CD4-positive, alpha-beta memory T cell (primary cell): Measurements from ENCODE around the gene SLAMF9. TPM values are rescaled to one million over a fixed set of nuclear protein-coding genes. Genes with fewer than 3 reads are reported as not detected.

Source experiments
- CTCF ChIA-PET: fragments of 350-600 bp; sonication (Branson Sonifier 250); formaldehyde crosslinking; loops from one replicate; lab custom pipeline; 2021; ENCODE audit warnings: inconsistent platforms; ENCODE audit not compliant: partially characterized antibody; lab: Charles Lee
- POLR2A ChIA-PET: fragments of 350-600 bp; sonication (Branson Sonifier 250); formaldehyde crosslinking; loops from one replicate; lab custom pipeline; 2021; ENCODE audit not compliant: partially characterized antibody; lab: Charles Lee
- DNase-seq, 5 donors: peaks; one replicate each; pipeline versions ENCODE4 v3.0.0 to v3.0.0-alpha.2; 2020 to 2022; ENCODE audit warnings: mixed read lengths in 1 of 5
- H3K27ac ChIP-seq: one replicate; pipeline ENCODE4 v1.7.0; 2013; ENCODE audit warnings: low read depth, low read length
- H3K27me3 ChIP-seq: 2 replicates; pipeline ENCODE4 v1.7.0; 2013; ENCODE audit warnings: mild to moderate bottlenecking, low read length, moderate library complexity; ENCODE audit not compliant: insufficient read depth
- H3K36me3 ChIP-seq: 2 replicates; pipeline ENCODE4 v1.7.0; 2013; ENCODE audit warnings: mild to moderate bottlenecking, low read length, moderate library complexity; ENCODE audit not compliant: insufficient read depth
- H3K4me1 ChIP-seq: 2 replicates; pipeline ENCODE4 v1.7.0; 2013; ENCODE audit warnings: mild to moderate bottlenecking, low read length, moderate library complexity; ENCODE audit not compliant: insufficient read depth
- H3K4me3 ChIP-seq, 2 donors: one replicate each; pipeline ENCODE4 v1.7.0; 2013; ENCODE audit warnings: low read length in 2 of 2, mild to moderate bottlenecking in 1 of 2
- H3K9me3 ChIP-seq, 2 donors: one replicate each; pipeline ENCODE4 v1.7.0; 2013; ENCODE audit warnings: low read length in 2 of 2, control low read depth in 1 of 2; ENCODE audit not compliant: control insufficient read depth in 1 of 2
- H3K27ac Mint-ChIP-seq, 7 donors: one replicate each; pipeline ENCODE4 v1.8.0; 2020 to 2021; ENCODE audit warnings: mixed read lengths in 7 of 7, mild to moderate bottlenecking in 6 of 7, inconsistent platforms in 3 of 7, moderate library complexity in 3 of 7
- H3K27me3 Mint-ChIP-seq, 2 donors: one replicate each; pipeline ENCODE4 v1.8.0; 2020 to 2021; ENCODE audit warnings: mixed read lengths in 2 of 2
- H3K36me3 Mint-ChIP-seq, 2 donors: one replicate each; pipeline ENCODE4 v1.8.0; 2020 to 2021; ENCODE audit warnings: mixed read lengths in 2 of 2, inconsistent platforms in 1 of 2, mild to moderate bottlenecking in 1 of 2
- H3K4me1 Mint-ChIP-seq, 4 donors: one replicate each; pipeline ENCODE4 v1.8.0; 2020 to 2021; ENCODE audit warnings: mixed read lengths in 4 of 4, mild to moderate bottlenecking in 1 of 4
- H3K4me3 Mint-ChIP-seq, 8 donors: one replicate each; pipeline ENCODE4 v1.8.0; 2020 to 2021; ENCODE audit warnings: mixed read lengths in 8 of 8, mild to moderate bottlenecking in 7 of 8, moderate library complexity in 6 of 8, inconsistent platforms in 3 of 8
- H3K9me3 Mint-ChIP-seq, 8 donors: one replicate each; pipeline ENCODE4 v1.8.0; 2020 to 2021; ENCODE audit warnings: mixed read lengths in 8 of 8, mild to moderate bottlenecking in 5 of 8, inconsistent platforms in 3 of 8, moderate library complexity in 1 of 8
- intact Hi-C: fragments of 100-400 bp; cut with micrococcal nuclease; formaldehyde crosslinking; loops from one replicate; pipeline ENCODE4 v1.15.1; 2023
- polyA plus RNA-seq, 2 donors: library from polyadenylated mRNA; unstranded; fragments of 300-500 nt; fragmentation: Illumina TruSeq; gene quantifications; one replicate each; pipeline ENCODE4 v1.2.3, GENCODE V29; 2021
- total RNA-seq, 2 experiments: library from RNA; stranded (reverse); gene quantifications; one replicate each; pipeline ENCODE4 v1.2.3, GENCODE V29; 2021

SLAMF9 gene
- total and polyA plus RNA-seq, 4 experiments from 2014 or later: not detected

DNA sequence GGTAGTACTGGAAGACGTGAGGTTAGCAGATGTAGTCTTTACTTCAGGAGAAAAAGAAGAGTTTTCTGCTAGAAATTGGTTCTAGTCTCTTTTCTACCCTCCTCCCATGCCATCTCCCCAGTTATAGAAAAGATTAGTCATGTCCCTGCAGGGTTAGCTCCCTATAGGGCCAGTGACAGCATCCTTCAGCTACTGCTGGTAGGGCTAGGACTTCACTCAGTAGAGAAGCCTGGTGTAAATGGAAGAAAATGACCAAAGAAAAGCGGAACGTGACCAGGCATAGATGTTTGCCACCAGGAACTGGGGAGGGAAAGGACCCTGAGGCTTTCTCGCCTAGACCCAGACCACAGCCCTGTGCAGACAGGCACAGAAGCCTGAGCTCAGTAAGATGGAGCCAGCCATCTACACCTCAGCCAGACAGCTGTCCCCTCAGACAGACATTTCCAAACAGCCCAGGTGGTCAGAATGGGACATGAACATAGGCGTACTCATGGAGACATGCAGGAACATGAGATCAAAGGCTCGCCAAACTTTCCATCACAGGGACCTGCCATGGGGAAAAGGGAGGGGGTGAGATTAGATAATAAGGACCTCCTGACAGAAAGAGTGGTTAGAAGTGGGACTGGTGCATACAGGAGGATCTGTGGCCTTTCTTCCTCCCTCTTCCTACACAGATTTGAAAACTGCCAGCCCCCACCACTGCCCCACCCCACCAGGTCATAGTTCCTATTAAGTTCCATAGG lies 23.5 kb upstream of the SLAMF9 start:
- Mint-ChIP-seq H3K9me3 (no peaks in the 10 kb centered on the region), H3K36me3 (no peaks in the 10 kb centered on the region), H3K27ac (no peak overlapping the region), H3K4me3 (no peak overlapping the region), H3K4me1 (no peaks in the 10 kb centered on the region), H3K27me3 (peaks cover 15 to 21% of the 10 kb centered on the region in 2 donors)
- no peak overlapping the region for H3K4me3 ChIP-seq
- no peaks in the 10 kb centered on the region for H3K4me1 ChIP-seq
- H3K27me3 ChIP-seq: no peaks in the 10 kb centered on the region
- no peaks in the 10 kb centered on the region for H3K36me3 ChIP-seq
- ChIA-PET POLR2A (no interaction called here), CTCF (interaction anchor here (1.3 kb wide), 1 partner anchor 30 kb away, joined by 4 read pairs; no protein-coding TSS in a partner anchor)
- no peak for DNase-seq
- no peak overlapping the region for H3K27ac ChIP-seq
- no peaks in the 10 kb centered on the region for H3K9me3 ChIP-seq
- intact Hi-C loops: no loop called here

DNA sequence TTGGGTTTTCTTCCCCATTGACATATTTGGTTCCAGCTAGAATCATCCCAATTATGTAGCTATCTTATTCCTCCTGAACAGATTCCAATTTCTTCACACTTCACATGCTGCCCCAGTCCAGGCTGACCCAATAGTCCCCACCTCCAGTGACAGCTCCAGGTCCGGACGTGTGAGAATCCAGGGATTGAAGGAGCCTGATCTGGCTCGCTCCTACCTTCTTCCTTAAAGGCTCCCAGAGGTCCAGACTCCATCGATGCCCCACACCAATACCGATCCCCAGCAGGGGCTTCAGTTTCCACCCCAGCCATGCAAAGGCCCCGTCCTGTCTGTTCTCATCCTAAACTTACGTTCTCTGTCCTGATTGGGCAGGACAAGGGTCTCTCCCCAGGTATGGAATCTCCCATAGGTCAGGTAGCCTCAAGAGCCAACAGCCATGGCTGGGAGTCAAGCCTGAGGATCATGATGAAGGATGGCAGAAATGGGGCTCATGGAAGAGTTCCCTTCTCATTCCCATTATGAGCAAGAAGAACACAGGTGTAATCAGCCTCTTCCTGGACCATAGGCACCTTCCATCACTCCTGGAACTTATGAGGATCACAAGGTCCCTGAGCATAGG lies 20.4 kb upstream of the SLAMF9 start:
- Histone ChIP-seq H3K4me1 (no peaks in the 10 kb centered on the region), H3K9me3 (no peaks in the 10 kb centered on the region), H3K27ac (no peak overlapping the region), H3K4me3 (no peak overlapping the region), H3K27me3 (no peaks in the 10 kb centered on the region), H3K36me3 (no peaks in the 10 kb centered on the region)
- ChIA-PET POLR2A (no interaction called here), CTCF (no interaction called here)
- DNase-seq: no peak
- H3K36me3 Mint-ChIP-seq: no peaks in the 10 kb centered on the region
- no peak overlapping the region for H3K4me3 Mint-ChIP-seq
- no peak overlapping the region for H3K27ac Mint-ChIP-seq
- intact Hi-C loops: no loop called here
- H3K4me1 Mint-ChIP-seq: no peaks in the 10 kb centered on the region
- peaks cover 12 to 17% of the 10 kb centered on the region in 2 donors for H3K27me3 Mint-ChIP-seq
- H3K9me3 Mint-ChIP-seq: no peaks in the 10 kb centered on the region

DNA sequence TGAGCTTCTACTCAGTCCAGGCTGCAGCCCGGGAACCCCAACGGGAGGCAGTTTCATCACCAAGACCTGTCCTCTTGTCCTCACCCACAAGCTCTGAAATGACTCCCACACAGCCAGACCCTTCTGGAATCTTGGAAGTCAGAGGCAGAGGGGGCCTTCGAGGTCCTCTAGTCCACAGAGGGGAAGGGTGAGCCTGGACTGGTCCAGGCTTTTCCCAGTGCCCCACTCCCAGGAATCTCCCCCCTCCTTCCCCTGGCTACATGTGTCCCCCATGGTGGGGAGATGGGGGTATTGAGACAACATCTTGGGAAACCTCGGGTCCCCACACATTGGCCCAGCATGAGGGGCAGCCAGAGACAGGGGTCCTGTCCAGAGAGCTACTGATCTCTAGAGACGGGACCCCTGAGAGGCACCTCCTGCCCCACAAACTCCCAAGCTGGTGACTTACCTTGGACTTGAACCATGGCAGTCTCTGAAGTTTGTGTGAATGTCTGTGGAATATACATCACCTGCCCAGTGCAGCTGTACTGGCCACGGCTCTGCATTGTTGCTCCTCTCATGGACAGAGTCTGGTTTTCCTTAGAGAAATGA lies 19.4 kb upstream of the SLAMF9 start:
- no peak for DNase-seq
- Mint-ChIP-seq H3K4me1 (no peaks in the 10 kb centered on the region), H3K36me3 (no peaks in the 10 kb centered on the region), H3K27me3 (peaks cover 11 to 19% of the 10 kb centered on the region in 2 donors), H3K27ac (no peak overlapping the region), H3K4me3 (no peak overlapping the region), H3K9me3 (no peaks in the 10 kb centered on the region)
- H3K36me3 ChIP-seq: no peaks in the 10 kb centered on the region
- H3K4me3 ChIP-seq: no peak overlapping the region
- ChIA-PET CTCF (no interaction called here), POLR2A (no interaction called here)
- H3K27me3 ChIP-seq: no peaks in the 10 kb centered on the region
- H3K27ac ChIP-seq: no peak overlapping the region
- H3K9me3 ChIP-seq: no peaks in the 10 kb centered on the region
- H3K4me1 ChIP-seq: no peaks in the 10 kb centered on the region
- intact Hi-C loops: no loop called here

DNA sequence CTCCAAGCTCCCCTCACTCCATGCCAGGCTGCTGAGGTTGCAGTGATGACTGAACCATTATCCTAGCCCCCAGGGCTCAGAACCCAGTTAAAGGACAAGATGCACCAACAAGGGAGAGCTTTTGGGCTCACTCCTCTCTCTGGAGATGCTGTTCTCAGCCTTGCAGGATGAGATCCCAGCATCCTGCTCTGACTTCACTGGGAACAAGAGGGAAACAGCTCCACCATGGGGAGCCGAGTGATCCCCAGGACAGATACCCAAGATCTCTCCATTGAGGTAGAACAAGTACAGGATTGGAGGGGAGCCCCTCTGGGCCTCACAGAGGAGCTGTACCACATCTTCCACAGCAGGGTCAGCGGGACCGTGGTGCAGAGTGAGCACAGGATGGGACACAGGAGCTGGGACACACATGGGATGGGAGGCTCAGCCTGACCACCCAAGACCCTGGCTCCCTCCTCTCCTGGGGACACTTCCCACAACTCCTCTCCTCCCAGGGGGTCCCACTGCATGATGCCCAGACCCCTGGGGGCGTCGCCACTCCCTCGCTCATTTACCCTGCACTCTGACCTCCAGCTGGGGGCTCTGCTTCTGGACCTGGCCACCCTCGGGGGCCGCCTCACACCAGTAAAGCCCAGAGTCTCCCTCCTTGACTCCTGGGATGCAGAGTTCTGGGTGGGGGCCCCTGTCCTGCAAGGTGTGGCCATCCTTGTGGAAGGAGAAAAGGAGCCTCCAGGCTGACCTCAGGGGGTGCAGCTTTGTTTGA lies 18.6 kb upstream of the SLAMF9 start:
- H3K27ac Mint-ChIP-seq: no peak overlapping the region

DNA sequence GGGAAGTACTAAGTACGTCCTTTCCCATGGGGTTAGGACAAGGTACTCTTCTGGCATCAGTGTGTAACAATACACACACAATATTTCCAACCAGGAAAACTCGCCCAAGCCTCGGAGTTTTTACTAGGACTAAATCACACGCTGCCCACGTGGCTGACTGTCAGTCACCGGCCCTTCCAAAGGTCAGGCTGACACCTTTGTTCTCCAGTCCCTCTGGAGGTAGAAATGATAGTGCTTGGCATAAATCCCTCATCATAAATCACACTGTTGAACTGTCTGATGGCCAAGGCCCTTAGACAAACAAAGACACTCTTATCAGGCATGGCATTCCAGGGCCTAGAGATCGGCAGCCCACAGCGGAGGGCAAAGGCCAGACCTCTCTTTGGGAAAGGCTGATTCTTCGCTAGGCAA lies 16.9 kb upstream of the SLAMF9 start:
- CTCF ChIA-PET: interaction anchor here (1.0 kb wide), 1 partner anchor 35 kb away, joined by 3 read pairs; no protein-coding TSS in a partner anchor
- H3K9me3 ChIP-seq: no peaks in the 10 kb centered on the region
- no peak overlapping the region for H3K4me3 Mint-ChIP-seq
- no peak overlapping the region for H3K4me3 ChIP-seq
- H3K36me3 ChIP-seq: no peaks in the 10 kb centered on the region
- H3K9me3 Mint-ChIP-seq: no peaks in the 10 kb centered on the region
- no peak overlapping the region for H3K27ac Mint-ChIP-seq
- no peak for DNase-seq
- H3K27me3 ChIP-seq: no peaks in the 10 kb centered on the region
- POLR2A ChIA-PET: no interaction called here
- H3K27me3 Mint-ChIP-seq: peaks cover 15 to 23% of the 10 kb centered on the region in 2 donors
- no peak overlapping the region for H3K27ac ChIP-seq
- no peaks in the 10 kb centered on the region for H3K36me3 Mint-ChIP-seq
- H3K4me1 Mint-ChIP-seq: no peaks in the 10 kb centered on the region
- intact Hi-C loops: no loop called here
- no peaks in the 10 kb centered on the region for H3K4me1 ChIP-seq

More for the DNA sequence above, 18.6 kb upstream of the SLAMF9 start:
- Mint-ChIP-seq H3K9me3 (no peaks in the 10 kb centered on the region), H3K4me3 (no peak overlapping the region), H3K4me1 (no peaks in the 10 kb centered on the region), H3K27me3 (peaks cover 15 to 25% of the 10 kb centered on the region in 2 donors), H3K36me3 (no peaks in the 10 kb centered on the region)
- CTCF ChIA-PET: no interaction called here
- Histone ChIP-seq H3K4me1 (no peaks in the 10 kb centered on the region), H3K27ac (no peak overlapping the region), H3K9me3 (no peaks in the 10 kb centered on the region), H3K4me3 (no peak overlapping the region), H3K36me3 (no peaks in the 10 kb centered on the region), H3K27me3 (no peaks in the 10 kb centered on the region)
- intact Hi-C loops: no loop called here
- no peak for DNase-seq
- POLR2A ChIA-PET: no interaction called here

DNA sequence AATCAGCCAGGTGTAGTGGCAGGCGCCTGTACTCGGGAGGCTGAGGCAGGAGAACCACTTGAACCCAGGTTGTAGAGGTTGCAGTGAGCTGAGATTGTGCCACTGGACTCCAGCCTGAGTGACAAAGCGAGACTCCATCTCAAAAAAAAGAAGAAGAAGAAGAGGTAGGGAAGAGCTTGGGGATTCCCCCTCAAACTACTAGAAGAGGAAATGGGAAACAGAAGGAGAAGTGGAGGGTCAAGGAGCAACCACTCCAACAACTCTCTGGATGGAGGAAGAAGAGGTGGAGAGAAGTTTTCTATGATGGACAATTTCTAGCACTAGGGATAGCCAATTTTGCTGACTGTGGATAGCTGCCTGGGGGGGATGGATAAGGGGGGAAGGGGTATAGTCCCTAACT lies 14.9 kb upstream of the SLAMF9 start:
- H3K27ac Mint-ChIP-seq: no peak overlapping the region

DNA sequence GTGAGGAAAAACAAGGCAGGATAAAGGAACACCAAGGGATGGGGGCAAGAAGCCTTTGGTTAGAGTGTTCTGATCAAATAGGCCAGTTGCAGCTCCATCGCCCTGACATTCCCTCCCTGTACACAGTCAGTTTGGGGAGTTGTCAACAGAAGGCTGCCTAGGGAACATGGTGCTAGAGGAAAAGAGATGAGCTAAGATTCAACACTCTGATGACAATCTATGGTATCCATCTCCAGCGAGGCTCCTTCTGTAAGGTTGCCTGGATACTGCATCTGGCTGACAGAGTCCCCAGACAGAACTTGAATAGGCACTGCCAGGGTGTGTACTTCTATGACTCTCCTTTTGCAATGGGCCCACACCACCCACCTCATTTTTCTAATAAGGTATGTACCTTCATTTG lies 11.2 kb upstream of the SLAMF9 start:
- no peak overlapping the region for H3K4me3 ChIP-seq
- H3K36me3 ChIP-seq: no peaks in the 10 kb centered on the region
- H3K27me3 ChIP-seq: no peaks in the 10 kb centered on the region
- peaks cover 14 to 24% of the 10 kb centered on the region in 2 donors for H3K27me3 Mint-ChIP-seq
- H3K27ac Mint-ChIP-seq: no peak overlapping the region
- H3K4me3 Mint-ChIP-seq: no peak overlapping the region
- no peaks in the 10 kb centered on the region for H3K36me3 Mint-ChIP-seq
- ChIA-PET CTCF (no interaction called here), POLR2A (no interaction called here)
- no peak overlapping the region for H3K27ac ChIP-seq
- intact Hi-C loops: no loop called here
- no peaks in the 10 kb centered on the region for H3K4me1 ChIP-seq
- H3K9me3 ChIP-seq: no peaks in the 10 kb centered on the region
- H3K4me1 Mint-ChIP-seq: no peaks in the 10 kb centered on the region
- no peak for DNase-seq
- no peaks in the 10 kb centered on the region for H3K9me3 Mint-ChIP-seq

More for the DNA sequence above, 14.9 kb upstream of the SLAMF9 start:
- no peaks in the 10 kb centered on the region for H3K4me1 Mint-ChIP-seq
- DNase-seq: no peak
- Histone ChIP-seq H3K27ac (no peak overlapping the region), H3K9me3 (no peaks in the 10 kb centered on the region), H3K4me1 (no peaks in the 10 kb centered on the region), H3K27me3 (no peaks in the 10 kb centered on the region), H3K36me3 (no peaks in the 10 kb centered on the region), H3K4me3 (no peak overlapping the region)
- ChIA-PET CTCF (interaction anchor here (1.1 kb wide), 1 partner anchor 39 kb away, joined by 3 read pairs; no protein-coding TSS in a partner anchor), POLR2A (no interaction called here)
- H3K36me3 Mint-ChIP-seq: no peaks in the 10 kb centered on the region
- H3K9me3 Mint-ChIP-seq: no peaks in the 10 kb centered on the region
- intact Hi-C loops: no loop called here
- no peak overlapping the region for H3K4me3 Mint-ChIP-seq
- H3K27me3 Mint-ChIP-seq: peaks cover 15 to 32% of the 10 kb centered on the region in 2 donors
